ENCODE results near the gene ALDOA.

ALDOA gene

GRCh38 chr16:30070490-30070889, 4.9 kb downstream of the ALDOA start:
- DNase-seq, result no peak

DNA sequence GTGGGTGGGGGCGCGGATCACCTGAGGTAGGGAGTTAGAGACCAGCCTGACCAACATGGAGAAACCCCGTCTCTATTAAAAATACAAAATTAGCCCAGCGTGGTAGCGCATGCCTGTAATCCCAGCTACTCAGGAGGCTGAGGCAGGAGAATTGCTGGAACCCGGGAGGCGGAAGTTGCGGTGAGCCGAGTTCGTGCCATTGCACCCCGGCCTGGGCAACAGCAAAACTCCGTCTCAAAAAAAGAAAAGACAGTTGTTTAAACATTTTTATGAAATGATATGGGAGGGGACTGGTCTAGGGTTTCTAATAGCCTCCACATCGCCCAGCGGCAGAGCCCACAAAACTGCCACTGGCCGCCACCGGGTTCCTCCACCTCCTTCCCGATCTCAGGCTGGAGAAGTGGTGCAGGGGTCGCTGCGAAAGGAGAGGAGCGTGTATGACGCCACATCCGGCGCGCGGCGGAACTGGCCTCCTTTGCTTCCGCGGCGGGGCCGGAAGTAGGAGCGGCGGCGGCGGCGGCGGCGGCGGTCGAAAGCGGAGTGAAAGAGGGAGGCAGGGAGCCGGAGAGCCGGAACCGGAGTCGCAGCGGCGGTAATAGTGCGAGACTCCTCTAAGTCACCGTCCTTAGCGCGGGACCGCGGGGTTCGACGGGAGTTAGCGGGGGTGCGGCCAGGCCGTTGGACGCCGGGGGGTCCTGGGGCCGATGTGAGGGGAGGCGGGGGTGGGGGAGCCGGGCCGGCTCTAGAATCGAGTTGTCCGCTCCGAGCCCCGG, 10.1 kb downstream of the ALDOA start, which contains the start of gene PPP4C:
Gene PPP4C (plus strand): TSS at position 492 of the 773 bp plus-strand sequence. CDS start 384 bp downstream, outside the sequence.
- DNase-seq, result peak; percentile 83

GRCh38 chr16:30076276-30076791, 10.8 kb downstream of the ALDOA start:
- no peak for DNase-seq

DNA sequence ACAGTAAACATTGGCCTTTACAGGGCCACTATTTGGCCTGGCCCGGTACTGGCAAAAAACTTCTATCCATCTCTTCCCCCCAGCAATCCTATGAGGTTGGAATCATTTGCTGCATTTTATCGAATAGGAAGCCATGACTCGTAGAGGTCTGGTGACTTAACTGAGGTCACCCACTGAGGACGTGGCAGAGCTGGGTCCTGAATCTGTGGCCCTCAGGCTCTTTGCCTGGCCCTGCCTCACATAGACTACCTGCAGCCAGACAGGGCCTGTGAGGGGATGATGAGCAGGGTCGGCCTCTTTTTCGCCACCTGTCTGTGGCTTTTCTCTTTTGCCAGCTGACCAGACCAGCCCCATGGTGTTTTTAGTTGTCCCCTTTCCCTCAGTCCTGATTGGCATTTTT, 12.1 kb downstream of the ALDOA start:
- DNase-seq, result no peak

GRCh38 chr16:30078744-30079143, 13.2 kb downstream of the ALDOA start:
- DNase-seq, result no peak

GRCh38 chr16:30079480-30079879, 13.9 kb downstream of the ALDOA start:
- DNase-seq, result no peak

DNA sequence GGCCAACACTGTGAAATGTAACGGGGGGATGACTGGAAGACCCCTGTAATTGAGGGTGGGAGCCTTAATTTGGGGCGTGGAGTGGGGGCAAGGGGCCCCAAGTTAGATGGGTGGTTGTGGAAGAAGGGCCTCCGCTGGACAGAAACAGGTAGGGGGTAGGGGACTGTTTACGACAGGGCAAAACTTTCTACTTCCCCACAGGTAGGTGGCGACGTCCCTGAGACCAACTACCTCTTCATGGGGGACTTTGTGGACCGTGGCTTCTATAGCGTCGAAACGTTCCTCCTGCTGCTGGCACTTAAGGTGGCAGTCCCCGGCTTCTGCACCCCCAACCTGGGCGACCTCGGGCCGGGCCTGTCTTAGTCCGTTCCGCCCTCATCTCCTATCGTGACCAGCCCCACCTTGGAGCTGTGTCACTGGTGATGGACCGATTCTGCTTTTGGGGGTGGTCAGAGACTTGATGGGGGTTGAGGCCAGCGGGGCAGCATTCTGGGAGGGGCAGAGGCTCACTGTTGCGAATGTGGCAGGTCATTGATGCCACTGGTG, 17.1 kb downstream of the ALDOA start:
- DNase-seq, result no peak

DNA sequence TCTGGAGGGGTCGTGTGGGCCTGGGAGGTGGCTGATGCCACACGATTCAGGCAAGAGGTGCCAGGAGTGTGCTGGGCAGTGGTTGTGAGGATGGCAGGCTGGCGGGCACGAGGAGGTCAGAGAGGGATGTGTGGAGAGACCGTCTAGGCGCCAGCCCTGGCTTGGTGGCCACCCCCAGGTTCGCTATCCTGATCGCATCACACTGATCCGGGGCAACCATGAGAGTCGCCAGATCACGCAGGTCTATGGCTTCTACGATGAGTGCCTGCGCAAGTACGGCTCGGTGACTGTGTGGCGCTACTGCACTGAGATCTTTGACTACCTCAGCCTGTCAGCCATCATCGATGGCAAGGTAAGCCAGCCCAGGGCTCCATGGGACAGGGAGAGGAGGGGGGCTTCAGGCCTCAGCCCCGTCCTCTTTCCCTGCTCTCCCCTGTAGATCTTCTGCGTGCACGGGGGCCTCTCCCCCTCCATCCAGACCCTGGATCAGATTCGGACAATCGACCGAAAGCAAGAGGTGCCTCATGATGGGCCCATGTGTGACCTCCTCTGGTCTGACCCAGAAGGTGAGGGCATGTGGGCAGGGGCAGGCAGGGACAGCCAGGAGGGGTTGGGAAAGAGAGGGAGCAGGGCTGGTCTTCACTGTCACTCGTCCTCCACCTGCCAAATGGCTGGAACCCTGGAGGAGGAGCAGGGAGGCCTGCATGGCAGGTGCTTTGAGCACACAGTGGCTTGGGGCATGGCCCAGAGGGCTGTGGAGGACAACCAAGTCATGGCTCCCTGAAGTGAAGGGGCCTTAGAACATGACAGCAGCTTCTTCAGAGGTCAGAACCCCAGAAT, 17.9 kb downstream of the ALDOA start:
- no peak for DNase-seq

GRCh38 chr16:30084096-30084815, 18.7 kb downstream of the ALDOA start:
- DNase-seq, result no peak

DNA sequence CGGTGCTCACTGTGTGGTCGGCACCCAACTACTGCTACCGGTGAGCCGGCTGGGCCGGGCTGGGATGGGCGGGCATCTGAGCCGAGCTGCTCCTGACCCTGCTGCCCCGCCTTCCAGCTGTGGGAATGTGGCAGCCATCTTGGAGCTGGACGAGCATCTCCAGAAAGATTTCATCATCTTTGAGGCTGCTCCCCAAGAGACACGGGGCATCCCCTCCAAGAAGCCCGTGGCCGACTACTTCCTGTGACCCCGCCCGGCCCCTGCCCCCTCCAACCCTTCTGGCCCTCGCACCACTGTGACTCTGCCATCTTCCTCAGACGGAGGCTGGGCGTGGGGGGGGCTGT, 19.2 kb downstream of the ALDOA start:
- DNase-seq, result no peak

- no peak for DNase-seq
Observed at GRCh38 chr16:30085247-30085646, 19.7 kb downstream of the ALDOA start.

GRCh38 chr16:30085820-30086219, 20.3 kb downstream of the ALDOA start:
- DNase-seq, result no peak

DNA sequence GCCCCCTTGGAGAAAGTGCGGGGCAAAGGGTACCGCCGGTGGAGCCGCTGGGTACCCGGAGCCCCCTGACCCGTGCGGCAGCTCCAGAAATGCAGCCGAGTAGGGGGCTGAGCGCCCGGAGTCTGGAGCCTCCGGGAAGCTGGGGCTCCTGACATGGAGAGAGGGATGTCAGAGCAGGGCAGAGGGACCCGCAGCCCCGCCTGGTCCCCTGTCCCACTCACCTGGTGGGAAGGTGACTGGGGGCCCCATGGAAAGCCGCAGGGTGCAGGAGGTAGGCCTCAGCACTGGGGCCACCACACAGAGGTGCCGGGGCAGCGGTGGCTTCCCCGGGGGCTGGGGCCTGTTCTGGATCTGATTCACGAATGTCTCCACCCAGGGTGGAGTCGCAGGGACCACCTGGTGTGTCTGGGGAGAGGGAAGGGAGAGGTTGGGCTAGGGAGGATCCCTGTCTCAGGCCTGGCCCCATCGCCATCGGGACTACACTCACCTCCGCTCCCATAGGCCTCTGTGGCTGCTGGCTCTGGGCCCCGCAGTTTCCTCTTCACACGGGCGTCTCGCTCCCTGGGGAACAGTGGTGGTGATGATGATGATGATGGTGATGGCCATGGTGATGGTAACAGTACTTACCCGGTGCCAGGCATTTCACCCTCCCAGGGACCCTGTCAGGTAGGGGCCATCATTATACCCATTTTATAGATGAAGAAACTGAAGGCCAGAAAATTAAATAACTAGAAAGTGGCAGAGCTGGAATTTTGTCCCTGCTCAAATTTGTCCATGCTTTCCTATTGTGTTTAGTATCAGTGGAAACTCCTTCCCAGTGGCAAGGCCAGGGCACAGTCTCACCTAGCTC, 21.0 kb downstream of the ALDOA start:
- DNase-seq, result no peak

DNA sequence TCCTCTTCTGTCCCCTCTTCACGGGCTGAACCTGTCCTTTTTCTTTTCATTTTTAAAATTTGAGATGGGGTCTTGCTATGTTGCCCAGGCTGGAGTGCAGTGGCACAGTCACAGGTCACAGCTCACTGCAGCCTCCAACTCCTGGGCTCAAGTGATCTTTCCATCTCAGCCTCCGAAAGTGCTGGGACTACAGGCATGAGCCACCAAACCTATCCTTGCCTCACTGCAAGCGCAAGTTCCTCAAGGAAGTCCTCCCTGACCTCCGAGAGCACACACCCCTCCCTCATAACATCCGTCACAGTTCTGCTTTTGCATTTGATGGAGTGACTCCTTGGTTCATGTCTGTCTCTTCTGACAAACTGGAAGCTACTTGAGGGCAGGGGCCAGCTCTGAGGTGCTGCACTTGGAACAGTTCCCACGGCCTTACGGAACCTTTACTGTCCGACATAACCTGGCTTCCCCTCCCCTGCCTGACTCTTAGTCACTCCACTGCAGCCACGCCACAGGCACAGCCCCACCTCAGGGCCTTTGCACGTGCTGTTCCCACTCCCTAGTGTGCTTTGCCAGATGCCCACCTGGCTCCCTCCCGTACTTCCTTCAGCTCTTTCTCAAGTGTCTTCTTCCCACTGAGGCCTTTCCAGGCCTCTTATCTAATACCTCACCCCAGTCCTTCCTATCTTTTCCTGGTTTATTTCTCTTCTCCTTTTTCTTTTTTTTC, 21.8 kb downstream of the ALDOA start:
- no peak for DNase-seq

GRCh38 chr16:30088237-30088831, 22.8 kb downstream of the ALDOA start:
- DNase-seq, result no peak

DNA sequence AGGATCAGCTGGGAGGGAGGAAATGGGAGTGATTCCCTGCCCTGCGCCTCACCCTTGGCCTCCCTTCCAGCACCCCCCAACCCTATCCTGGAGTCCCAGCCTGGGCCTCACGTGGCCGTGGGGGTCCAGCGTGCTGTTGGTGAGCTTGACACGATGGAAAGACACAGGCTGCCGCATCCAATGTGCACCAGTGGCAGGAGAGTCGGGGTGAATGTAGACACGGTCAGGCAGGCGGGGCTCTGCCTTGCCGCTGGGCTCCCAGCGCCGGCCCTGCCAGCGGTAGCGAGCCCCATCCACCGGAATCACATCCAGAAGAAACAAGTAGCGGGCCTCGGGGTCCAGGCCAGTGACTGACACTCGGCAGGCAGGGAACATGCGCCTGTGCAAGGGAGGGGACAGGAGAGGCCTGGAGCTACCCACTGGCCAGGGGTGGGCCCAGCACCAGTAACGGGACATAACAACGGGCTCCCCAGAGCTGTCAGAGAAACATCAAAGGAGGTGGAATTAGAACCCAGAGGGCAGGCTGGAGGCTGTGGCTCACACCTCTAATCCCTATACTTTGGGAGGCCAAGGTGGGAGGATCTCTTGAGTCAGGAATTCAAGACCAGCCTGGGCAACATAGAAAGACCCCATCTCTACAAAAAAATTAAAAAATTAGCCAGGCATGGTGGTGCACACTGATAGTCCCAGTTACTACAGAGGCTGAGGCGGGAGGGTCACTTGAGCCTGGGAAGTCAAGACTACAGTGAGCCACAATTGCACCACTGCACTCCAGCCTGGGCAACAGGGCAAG, 23.5 kb downstream of the ALDOA start:
- no peak for DNase-seq

DNA sequence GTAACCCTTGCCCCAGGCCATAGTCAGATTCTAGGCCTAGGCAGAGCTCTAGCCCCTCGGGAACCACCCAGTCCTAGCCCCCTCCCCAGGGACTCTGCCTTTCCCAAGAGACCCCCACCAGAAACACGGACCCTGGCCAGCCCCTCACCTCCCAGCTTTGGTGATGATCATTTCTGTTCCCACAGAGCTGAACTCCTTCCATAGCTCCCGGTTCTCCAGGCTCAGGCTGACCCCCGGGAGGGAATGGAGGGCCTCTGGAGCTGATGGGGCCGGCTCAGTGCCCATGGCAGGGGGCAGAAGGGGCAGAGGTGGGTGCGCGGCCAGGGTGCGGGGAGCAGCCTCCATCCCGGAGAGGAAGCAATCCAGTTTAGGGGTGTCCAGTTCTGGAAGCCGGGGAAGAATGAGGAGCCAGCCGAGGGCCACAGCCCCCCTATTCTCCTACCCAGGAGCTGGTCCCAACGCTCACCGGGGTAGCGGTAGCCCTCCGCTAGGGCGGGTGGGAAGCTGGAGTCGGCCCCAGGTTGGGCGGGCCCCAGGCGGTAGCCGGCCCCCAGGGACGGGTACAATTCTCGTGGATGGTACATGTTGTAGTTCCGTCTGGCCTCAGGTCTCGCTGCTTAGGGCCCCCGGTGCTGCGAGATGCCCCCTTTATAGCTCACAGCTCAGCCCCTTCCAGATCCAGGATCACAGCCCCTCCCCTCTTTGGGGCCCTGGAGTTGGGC, 25.2 kb downstream of the ALDOA start:
- no peak for DNase-seq

DNA sequence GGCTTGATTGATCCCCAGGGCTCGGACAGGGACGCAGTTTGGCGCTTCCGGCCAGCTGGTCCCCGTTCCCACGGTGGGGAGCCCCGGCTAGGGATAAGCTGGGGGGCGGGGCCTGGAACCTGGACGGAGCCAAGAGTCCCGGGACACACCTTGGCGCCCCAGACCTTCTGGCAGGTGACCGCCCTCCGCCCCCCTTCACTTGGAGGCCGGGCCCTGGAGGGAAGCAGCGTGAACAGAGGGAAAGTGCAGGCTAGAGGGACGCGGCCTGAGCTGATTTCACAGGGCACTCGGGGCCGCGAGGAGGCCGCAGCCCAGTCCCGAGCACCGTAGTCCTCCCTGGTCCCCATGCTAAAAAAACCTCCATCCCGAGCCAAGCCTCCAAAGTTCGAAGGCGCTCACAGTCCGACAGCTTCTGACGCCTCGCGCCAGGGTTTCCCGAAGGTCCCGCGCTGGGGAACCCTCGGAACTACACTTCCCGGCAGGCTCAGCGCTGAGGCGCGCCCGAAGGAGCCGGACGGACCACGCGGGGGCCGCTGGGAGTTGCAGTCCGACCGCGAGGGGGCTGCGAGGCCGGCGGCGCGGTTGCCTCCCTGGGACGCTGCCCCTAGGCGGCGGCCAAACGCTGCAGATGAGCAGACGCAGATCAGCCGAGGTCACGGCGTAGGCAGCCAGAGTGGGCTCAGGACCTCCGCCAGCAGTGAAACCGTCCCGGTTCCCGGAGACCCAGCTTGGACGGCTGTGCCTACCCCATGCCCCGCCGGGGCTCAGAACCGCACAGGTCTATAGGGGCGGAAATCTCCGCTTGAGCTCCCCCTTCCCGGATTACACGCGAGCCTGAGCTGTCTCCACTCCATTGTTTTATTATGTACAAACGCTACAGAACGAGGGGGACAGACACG, 26.2 kb downstream of the ALDOA start, which contains the start of gene TBX6:
Gene TBX6 (minus strand): TSS at position 451 of the 899 bp plus-strand sequence. CDS start 731 bp downstream, outside the sequence.
- DNase-seq, result peak; percentile 92
